ENCODE measurements around the gene PDXP.

Gene PDXP

GRCh38 chr22:37616201-37617083, 42.1 kb upstream of the PDXP start:
- TF ChIP-seq FOXP2 (optimal IDR thresholded peaks at IDR 0.05; ENCODE audit: borderline replicate concordance, extremely low read depth, extremely low read length, insufficient read depth): no peak
- no peak for TF ChIP-seq POLR2AphosphoS5 (IDR thresholded peaks at IDR 0.05; ENCODE audit: low read depth, low read length)
- TF ChIP-seq, protein P1, sequence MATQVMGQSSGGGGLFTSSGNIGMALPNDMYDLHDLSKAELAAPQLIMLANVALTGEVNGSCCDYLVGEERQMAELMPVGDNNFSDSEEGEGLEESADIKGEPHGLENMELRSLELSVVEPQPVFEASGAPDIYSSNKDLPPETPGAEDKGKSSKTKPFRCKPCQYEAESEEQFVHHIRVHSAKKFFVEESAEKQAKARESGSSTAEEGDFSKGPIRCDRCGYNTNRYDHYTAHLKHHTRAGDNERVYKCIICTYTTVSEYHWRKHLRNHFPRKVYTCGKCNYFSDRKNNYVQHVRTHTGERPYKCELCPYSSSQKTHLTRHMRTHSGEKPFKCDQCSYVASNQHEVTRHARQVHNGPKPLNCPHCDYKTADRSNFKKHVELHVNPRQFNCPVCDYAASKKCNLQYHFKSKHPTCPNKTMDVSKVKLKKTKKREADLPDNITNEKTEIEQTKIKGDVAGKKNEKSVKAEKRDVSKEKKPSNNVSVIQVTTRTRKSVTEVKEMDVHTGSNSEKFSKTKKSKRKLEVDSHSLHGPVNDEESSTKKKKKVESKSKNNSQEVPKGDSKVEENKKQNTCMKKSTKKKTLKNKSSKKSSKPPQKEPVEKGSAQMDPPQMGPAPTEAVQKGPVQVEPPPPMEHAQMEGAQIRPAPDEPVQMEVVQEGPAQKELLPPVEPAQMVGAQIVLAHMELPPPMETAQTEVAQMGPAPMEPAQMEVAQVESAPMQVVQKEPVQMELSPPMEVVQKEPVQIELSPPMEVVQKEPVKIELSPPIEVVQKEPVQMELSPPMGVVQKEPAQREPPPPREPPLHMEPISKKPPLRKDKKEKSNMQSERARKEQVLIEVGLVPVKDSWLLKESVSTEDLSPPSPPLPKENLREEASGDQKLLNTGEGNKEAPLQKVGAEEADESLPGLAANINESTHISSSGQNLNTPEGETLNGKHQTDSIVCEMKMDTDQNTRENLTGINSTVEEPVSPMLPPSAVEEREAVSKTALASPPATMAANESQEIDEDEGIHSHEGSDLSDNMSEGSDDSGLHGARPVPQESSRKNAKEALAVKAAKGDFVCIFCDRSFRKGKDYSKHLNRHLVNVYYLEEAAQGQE (IDR thresholded peaks at IDR 0.05; ENCODE audit: insufficient read depth in 1 of 2, low read depth in 2 of 2, low read length in 2 of 2): no peak
- TF ChIP-seq SIN3A (IDR thresholded peaks at IDR 0.05; ENCODE audit: borderline replicate concordance, insufficient read depth, low read length): no peak
- TF ChIP-seq TAF1 (IDR thresholded peaks at IDR 0.05; ENCODE audit: borderline replicate concordance, insufficient read depth, low read length): no peak

- TF ChIP-seq, protein P1 (IDR thresholded peaks at IDR 0.05; ENCODE audit: insufficient read depth in 1 of 2, low read depth in 2 of 2, low read length in 2 of 2): no peak
- TF ChIP-seq POLR2AphosphoS5 (IDR thresholded peaks at IDR 0.05; ENCODE audit: low read depth, low read length) (no peak), FOXP2 (optimal IDR thresholded peaks at IDR 0.05; ENCODE audit: borderline replicate concordance, extremely low read depth, extremely low read length, insufficient read depth) (no peak), SIN3A (IDR thresholded peaks at IDR 0.05; ENCODE audit: borderline replicate concordance, insufficient read depth, low read length) (no peak), TAF1 (IDR thresholded peaks at IDR 0.05; ENCODE audit: borderline replicate concordance, insufficient read depth, low read length) (no peak)
These were observed 41.1 kb upstream of the PDXP start for GRCh38 chr22:37617431-37617830.

GRCh38 chr22:37618072-37618656, 40.4 kb upstream of the PDXP start:
- TF ChIP-seq TAF1 (IDR thresholded peaks at IDR 0.05; ENCODE audit: borderline replicate concordance, insufficient read depth, low read length): no peak
- no peak for TF ChIP-seq FOXP2 (optimal IDR thresholded peaks at IDR 0.05; ENCODE audit: borderline replicate concordance, extremely low read depth, extremely low read length, insufficient read depth)
- TF ChIP-seq, protein P1 (IDR thresholded peaks at IDR 0.05; ENCODE audit: insufficient read depth in 1 of 2, low read depth in 2 of 2, low read length in 2 of 2): no peak
- no peak for TF ChIP-seq POLR2AphosphoS5 (IDR thresholded peaks at IDR 0.05; ENCODE audit: low read depth, low read length)
- no peak for TF ChIP-seq SIN3A (IDR thresholded peaks at IDR 0.05; ENCODE audit: borderline replicate concordance, insufficient read depth, low read length)

DNA sequence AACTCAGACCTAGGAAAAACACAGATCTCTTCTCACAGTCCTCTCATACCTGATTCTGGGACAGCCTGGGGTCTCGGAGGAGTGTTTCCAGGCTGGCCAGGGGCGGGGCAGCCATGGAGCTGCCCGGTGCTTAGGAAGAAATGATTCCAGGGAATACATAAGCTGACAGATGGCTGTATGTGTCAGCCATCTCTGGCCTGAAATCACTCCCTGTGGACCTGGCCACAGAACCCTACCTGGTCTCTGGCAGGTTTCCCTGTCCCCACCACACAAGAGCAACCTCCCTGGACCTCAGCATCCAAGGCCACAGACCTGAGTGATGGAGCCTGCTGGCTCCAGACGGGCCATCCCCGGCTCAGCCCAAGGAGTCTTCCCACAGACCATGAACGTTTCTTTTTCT, 39.8 kb upstream of the PDXP start:
- TF ChIP-seq SIN3A (IDR thresholded peaks at IDR 0.05; ENCODE audit: borderline replicate concordance, insufficient read depth, low read length) (no peak), TAF1 (IDR thresholded peaks at IDR 0.05; ENCODE audit: borderline replicate concordance, insufficient read depth, low read length) (no peak), FOXP2 (optimal IDR thresholded peaks at IDR 0.05; ENCODE audit: borderline replicate concordance, extremely low read depth, extremely low read length, insufficient read depth) (no peak), POLR2AphosphoS5 (IDR thresholded peaks at IDR 0.05; ENCODE audit: low read depth, low read length) (no peak)
- TF ChIP-seq, protein P1 (IDR thresholded peaks at IDR 0.05; ENCODE audit: insufficient read depth in 1 of 2, low read depth in 2 of 2, low read length in 2 of 2): no peak

All from PFSK-1 (cell line).